ENCODE data around the gene KIZ. TPM values are rescaled to one million over a fixed set of nuclear protein-coding genes. Genes with fewer than 3 reads are reported as not detected.
A peak's percentile ranks its signal among the peaks of the same experiment; 100 is the strongest.

KIZ gene
- total and polyA plus RNA-seq, 2 experiments from 2014 or later = 58.3 to 63.6 TPM

DNA sequence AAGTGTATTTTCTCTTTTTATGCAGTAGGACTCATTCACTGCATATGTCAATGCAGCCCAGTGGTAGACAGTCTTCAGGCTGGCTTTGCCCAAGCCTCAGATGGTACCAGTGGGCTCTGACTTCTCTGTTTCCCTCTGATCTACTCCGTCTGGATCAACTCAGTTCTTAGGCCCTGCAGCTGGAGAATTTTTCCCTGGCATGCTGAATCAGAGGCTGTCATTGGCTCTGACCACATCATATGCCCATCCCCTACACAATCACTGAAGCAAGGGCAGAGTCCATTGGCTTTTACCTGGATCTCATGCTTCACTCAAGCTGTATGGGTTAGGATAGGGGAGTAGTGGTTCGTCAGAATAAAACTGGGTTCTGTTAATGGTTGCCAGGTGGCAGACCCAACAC, 57.8 kb downstream of the KIZ start (continued):
- TF ChIP-seq ZNF462 (CRISPR knock-in tag; IDR thresholded peaks at IDR 0.05) = no peak

DNA sequence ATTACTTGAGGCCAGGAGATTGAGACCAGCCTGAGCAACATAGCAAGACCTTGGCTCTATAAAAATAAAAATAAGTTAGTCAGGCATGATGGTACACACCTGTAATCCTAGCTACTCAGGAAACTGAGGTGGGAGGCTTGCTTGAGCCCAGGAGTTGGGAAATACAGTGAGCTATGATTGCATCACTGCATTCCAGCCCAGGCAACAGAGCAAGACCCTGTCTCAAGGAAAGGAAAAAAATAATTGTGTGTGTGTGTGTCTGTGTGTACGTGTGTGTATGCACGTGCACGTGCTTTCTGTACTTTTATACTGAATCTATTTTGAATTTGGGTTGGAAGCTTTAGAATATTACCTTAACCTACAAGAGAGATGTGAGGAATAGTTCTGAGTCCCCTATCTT, 58.9 kb downstream of the KIZ start:
- Histone ChIP-seq H3K4me1 (ENCODE audit: insufficient read depth) (peaks cover 23% of the 10 kb centered on the region), H3K9me2 (ENCODE audit: insufficient read depth) (no peaks in the 10 kb centered on the region), H3K4me2 (no peak overlapping the region), H3K27ac (ENCODE audit: low read depth) (no peak overlapping the region), H3K27me3 (ENCODE audit: insufficient read depth) (no peaks in the 10 kb centered on the region), H3F3A (replicated peaks; ENCODE audit: low read depth) (peaks cover 5% of the 10 kb centered on the region), H2AFZ (no peak overlapping the region), H3K79me2 (replicated peaks; ENCODE audit: insufficient read depth) (peaks cover 6% of the 10 kb centered on the region; the same call in 1 of the 2 replicates), H3K36me3 (ENCODE audit: insufficient read depth) (no peaks in the 10 kb centered on the region), H4K20me1 (replicated peaks; ENCODE audit: insufficient read depth) (no peaks in the 10 kb centered on the region), H3K4me3 (no peak overlapping the region)
- Mint-ChIP-seq H3K27ac (peak overlapping the region; percentile 42; the same call in 1 of the 2 replicates), H3K9me3 (no peaks in the 10 kb centered on the region), H3K36me3 (ENCODE audit: low read depth) (peaks cover 6% of the 10 kb centered on the region; the same call in 2 of the 3 replicates), H3K4me3 (no peak overlapping the region), H3K27me3 (ENCODE audit: insufficient read depth, low read depth, poor library complexity) (peaks cover 4% of the 10 kb centered on the region), H3K4me1 (peaks cover 47% of the 10 kb centered on the region)
- TF ChIP-seq ZNF114 (CRISPR knock-in tag; IDR thresholded peaks at IDR 0.05) = no peak
- TF ChIP-seq ZNF331 (CRISPR knock-in tag; IDR thresholded peaks at IDR 0.05; ENCODE audit: low read depth) = no peak
- no peak for TF ChIP-seq NANOG (IDR thresholded peaks at IDR 0.05; ENCODE audit: borderline replicate concordance)
- TF ChIP-seq EZH2phosphoT487 (IDR thresholded peaks at IDR 0.05; ENCODE audit: unreplicated experiment) = no peak
- no peak for TF ChIP-seq JUNB (IDR thresholded peaks at IDR 0.05; ENCODE audit: unreplicated experiment)
- no peak for TF ChIP-seq ZNF462 (CRISPR knock-in tag; IDR thresholded peaks at IDR 0.05)
- DNase-seq (ENCODE audit: low spot score) (no peak), ATAC-seq (no peak)

Data from GM23338 (cell line).